IMR-90 (cell line): Measurements from ENCODE around the gene PIAS4. TPM values are rescaled to one million over a fixed set of nuclear protein-coding genes. Genes with fewer than 3 reads are reported as not detected.
A peak's percentile ranks its signal among the peaks of the same experiment; 100 is the strongest.

ENCODE experiments used
- ATAC-seq: fragments of 200-7000 bp; cut with Tn5 transposase; 2 replicates; pipeline ENCODE4 v1.9.1; 2020; ENCODE audit warnings: low read depth, mild to moderate bottlenecking, moderate library complexity
- BruUV-seq: library from RNA; stranded (reverse); fragments of 400-500 nt; replicated peaks from 2 replicates; lab custom pipeline; 2021; lab: Mats Ljungman, UMichigan
- CTCF ChIA-PET: fragments of 300-600 bp; formaldehyde crosslinking; extraction: SDS; loops from one replicate; lab custom pipeline; 2021; ENCODE audit warnings: antibody characterized with exemption; lab: Yijun Ruan, JAX
- POLR2A ChIA-PET: fragments of 300-600 bp; sonication (Branson Sonifier 250); formaldehyde crosslinking; loops from one replicate; lab custom pipeline; 2022; ENCODE audit warnings: antibody characterized with exemption; ENCODE audit not compliant: unreplicated experiment; lab: Charles Lee
- DNase-seq: peaks from one replicate; pipeline ENCODE4 v3.0.0; 2013
- H2AFZ ChIP-seq: replicated peaks from 2 replicates; pipeline ENCODE3; 2013; ENCODE audit warnings: low read length, mild to moderate bottlenecking; ENCODE audit not compliant: poor library complexity
- H2AK5ac ChIP-seq: 2 replicates; pipeline ENCODE4 v1.6.1; 2013; ENCODE audit warnings: low read depth, low read length, inconsistent platforms
- H2AK9ac ChIP-seq: replicated peaks from 2 replicates; pipeline ENCODE3; 2013; ENCODE audit warnings: mild to moderate bottlenecking, low read depth, low read length, moderate library complexity; ENCODE audit not compliant: poor library complexity
- H2BK120ac ChIP-seq: 2 replicates; pipeline ENCODE4 v1.6.1; 2013; ENCODE audit warnings: low read depth, low read length, inconsistent platforms
- H2BK15ac ChIP-seq: 3 replicates; pipeline ENCODE4 v1.6.1; 2013; ENCODE audit warnings: low read depth, low read length, inconsistent platforms
- H2BK20ac ChIP-seq: 2 replicates; pipeline ENCODE4 v1.6.1; 2013; ENCODE audit warnings: low read depth, mild to moderate bottlenecking, inconsistent platforms, low read length, moderate library complexity
- H2BK5ac ChIP-seq: 2 replicates; pipeline ENCODE4 v1.6.1; 2013; ENCODE audit warnings: mild to moderate bottlenecking, low read depth, low read length, inconsistent platforms; ENCODE audit not compliant: poor library complexity, severe bottlenecking
- H3K14ac ChIP-seq: replicated peaks from 2 replicates; pipeline ENCODE4 v1.6.1; 2013; ENCODE audit warnings: low read depth, low read length, inconsistent platforms
- H3K18ac ChIP-seq: 2 replicates; pipeline ENCODE4 v1.6.1; 2013; ENCODE audit warnings: low read depth, low read length, control low read depth
- H3K23ac ChIP-seq: 2 replicates; pipeline ENCODE4 v1.6.1; 2013; ENCODE audit warnings: low read depth, low read length, inconsistent platforms
- H3K27ac ChIP-seq: 2 replicates; pipeline ENCODE4 v1.5.1; 2013; ENCODE audit warnings: mild to moderate bottlenecking, control low read depth, low read length; ENCODE audit not compliant: insufficient read depth
- H3K27me3 ChIP-seq: 2 replicates; pipeline ENCODE4 v1.6.1; 2013; ENCODE audit warnings: low read length; ENCODE audit not compliant: control insufficient read depth, insufficient read depth
- H3K36me3 ChIP-seq: 2 replicates; pipeline ENCODE4 v1.6.1; 2013; ENCODE audit warnings: low read length, mixed read lengths; ENCODE audit not compliant: control insufficient read depth, insufficient read depth
- H3K4ac ChIP-seq: 2 replicates; pipeline ENCODE4 v1.6.1; 2013; ENCODE audit warnings: low read depth, low read length, inconsistent platforms
- H3K4me1 ChIP-seq: 2 replicates; pipeline ENCODE4 v1.6.1; 2013; ENCODE audit warnings: low read length, mixed read lengths; ENCODE audit not compliant: control insufficient read depth, insufficient read depth
- H3K4me2 ChIP-seq: 2 replicates; pipeline ENCODE4 v1.6.1; 2013; ENCODE audit warnings: low read depth, mild to moderate bottlenecking, control low read depth, low read length, moderate library complexity
- H3K4me3 ChIP-seq: 2 replicates; pipeline ENCODE4 v1.5.1; 2013; ENCODE audit warnings: low read depth, mild to moderate bottlenecking, control low read depth, low read length, moderate library complexity; ENCODE audit not compliant: insufficient read depth
- H3K56ac ChIP-seq: 2 replicates; pipeline ENCODE4 v1.6.1; 2013; ENCODE audit warnings: low read length, inconsistent platforms; ENCODE audit not compliant: insufficient read depth; ENCODE audit errors: extremely low read depth
- H3K79me1 ChIP-seq, 2 experiments: 2 replicates each; pipeline ENCODE4 v1.6.1; 2013; ENCODE audit warnings: low read length in 2 of 2, inconsistent platforms in 1 of 2, low read depth in 1 of 2
- H3K9ac ChIP-seq: 2 replicates; pipeline ENCODE4 v1.6.1; 2013; ENCODE audit warnings: low read depth, low read length, control low read depth
- H3K9me1 ChIP-seq: 2 replicates; pipeline ENCODE4 v1.6.1; 2013; ENCODE audit warnings: low read length, inconsistent platforms; ENCODE audit not compliant: insufficient read depth
- H3K9me3 ChIP-seq: 2 replicates; pipeline ENCODE4 v1.6.1; 2013; ENCODE audit warnings: low read length; ENCODE audit not compliant: control insufficient read depth, insufficient read depth
- H4K20me1 ChIP-seq: 2 replicates; pipeline ENCODE4 v1.6.1; 2013; ENCODE audit warnings: low read length, inconsistent platforms; ENCODE audit not compliant: insufficient read depth
- H4K5ac ChIP-seq: 2 replicates; pipeline ENCODE4 v1.6.1; 2013; ENCODE audit warnings: mild to moderate bottlenecking, low read depth, low read length, control low read depth
- H4K8ac ChIP-seq, 2 experiments: 2 replicates each; pipeline ENCODE4 v1.6.1; 2013; ENCODE audit warnings: low read depth in 2 of 2, low read length in 2 of 2, control low read depth in 1 of 2, inconsistent platforms in 1 of 2
- H4K91ac ChIP-seq: 2 replicates; pipeline ENCODE4 v1.6.1; 2013; ENCODE audit warnings: low read depth, low read length, inconsistent platforms; ENCODE audit not compliant: insufficient read depth
- BHLHE40 ChIP-seq: fragments of 150-350 bp; IDR thresholded peaks from 2 replicates; pipeline ENCODE4 v1.6.1; 2016; ENCODE audit warnings: mild to moderate bottlenecking, low read depth, low read length
- CEBPB ChIP-seq: IDR thresholded peaks from 2 replicates; pipeline ENCODE4 v1.6.1; 2012; ENCODE audit warnings: low read depth, low read length, improper control_type of control experiment
- FOS ChIP-seq: fragments of 150-350 bp; IDR thresholded peaks from 2 replicates; pipeline ENCODE4 v1.6.1; 2016; ENCODE audit warnings: low read depth, low read length
- MXI1 ChIP-seq: IDR thresholded peaks from 2 replicates; pipeline ENCODE4 v1.6.1; 2012; ENCODE audit warnings: low read depth, mild to moderate bottlenecking, low read length, moderate library complexity, borderline replicate concordance
- NFE2L2 ChIP-seq: fragments of 150-350 bp; IDR thresholded peaks from 2 replicates; pipeline ENCODE4 v1.6.1; 2016; ENCODE audit warnings: low read depth, mild to moderate bottlenecking, low read length
- POLR2A ChIP-seq: IDR thresholded peaks from 2 replicates; pipeline ENCODE4 v1.6.1; 2012; ENCODE audit warnings: mild to moderate bottlenecking, low read depth, low read length
- SMC3 ChIP-seq: fragments of 150-350 bp; IDR thresholded peaks from 2 replicates; pipeline ENCODE4 v1.6.1; 2016; ENCODE audit warnings: low read depth, mild to moderate bottlenecking, antibody characterized with exemption, low read length, moderate library complexity
- WGBS, 2 experiments: methylation state at CpG; one replicate each; pipeline versions ENCODE4 v1.1.5 to v1.1.7; 2013; ENCODE audit warnings: missing lambda C conversion rate in 2 of 2; ENCODE audit not compliant: insufficient read length in 1 of 2; ENCODE audit errors: extremely low coverage in 2 of 2; 5-methylcytosine and 5-hydroxymethylcytosine counted together
- dilution Hi-C: fragments of 300-500 bp; cut with HindIII; formaldehyde crosslinking; loops from one replicate; pipeline ENCODE4 v1.14.3; 2018; ENCODE audit warnings: low sequenced_read_pairs; ENCODE audit not compliant: unreplicated experiment
- in situ Hi-C: fragments of 300-500 bp; cut with MboI; formaldehyde crosslinking; loops from 3 replicates; pipeline ENCODE4 v1.14.3; 2019; ENCODE audit warnings: low sequenced_read_pairs, inconsistent platforms, mixed read lengths
- intact Hi-C: fragments of 100-400 bp; cut with micrococcal nuclease; formaldehyde crosslinking; loops from 2 replicates; pipeline ENCODE4 v1.10.0; 2022
- polyA plus RNA-seq, 3 experiments: library from polyadenylated mRNA; depleted of rRNA; stranded (reverse); fragments of >200 nt; gene quantifications; 2 replicates each; pipeline ENCODE4 v1.2.3, GENCODE V29; 2012; ENCODE audit warnings: low replicate concordance in 1 of 3
- total RNA-seq: library from RNA; depleted of rRNA; stranded (reverse); fragments of >200 nt; gene quantifications from 2 replicates; pipeline ENCODE4 v1.2.3, GENCODE V29; 2012

The PIAS4 gene
- total and polyA plus RNA-seq, 2 of the 4 experiments (the other 2 are of a cell fraction), result 12.1 to 13.6 TPM

GRCh38 chr19:3977242-3978143 lies 30.0 kb upstream of the PIAS4 start:
- H2BK15ac ChIP-seq, result no peak overlapping the region
- no peak overlapping the region for H3K14ac ChIP-seq
- H2AK9ac ChIP-seq, result peak overlapping the region; percentile 24
- no peaks in the 10 kb centered on the region for H3K27me3 ChIP-seq
- in situ Hi-C loops, result no loop called here
- peaks cover 11% of the 10 kb centered on the region; the same call in 1 of the 2 replicates for H3K9me1 ChIP-seq
- no peak overlapping the region for H4K5ac ChIP-seq
- H4K91ac ChIP-seq, result no peak overlapping the region
- WGBS, 2 experiments, result 93% methylated on average over 32 of the region's 59 CpGs; no CpG with 5 or more reads in 1 of the 2 experiments
- H3K4ac ChIP-seq, result no peak overlapping the region
- ChIA-PET CTCF (no interaction called here), POLR2A (no interaction called here)
- no peak overlapping the region for H3K23ac ChIP-seq
- no peak overlapping the region for H3K27ac ChIP-seq
- H3K4me2 ChIP-seq, result no peak overlapping the region
- no TSS peak for BruUV-seq
- TF ChIP-seq BHLHE40 (no peak), FOS (no peak), MXI1 (no peak), CEBPB (no peak), SMC3 (no peak), POLR2A (no peak; the same call in 1 of the 2 replicates), NFE2L2 (no peak)
- dilution Hi-C loops, result no loop called here
- ATAC-seq, result no peak
- no peaks in the 10 kb centered on the region for H3K9me3 ChIP-seq
- intact Hi-C loops, result no loop called here
- H2BK120ac ChIP-seq, result no peak overlapping the region
- H3K79me1 ChIP-seq, result peaks cover 14 to 71% of the 10 kb centered on the region in 2 experiments
- no peaks in the 10 kb centered on the region for H3K4me1 ChIP-seq
- no peak overlapping the region for H3K4me3 ChIP-seq
- no peak overlapping the region for H3K9ac ChIP-seq
- no peak overlapping the region for H2BK5ac ChIP-seq
- no peak for DNase-seq
- peaks cover 82% of the 10 kb centered on the region for H4K20me1 ChIP-seq
- no peak overlapping the region for H3K18ac ChIP-seq
- peak overlapping the region; percentile 51 for H2AFZ ChIP-seq
- H2BK20ac ChIP-seq, result no peak overlapping the region
- H3K36me3 ChIP-seq, result peaks cover 74% of the 10 kb centered on the region
- no peak overlapping the region for H2AK5ac ChIP-seq
- H4K8ac ChIP-seq, result no peak overlapping the region
- H3K56ac ChIP-seq, result no peak overlapping the region
